ENCODE results near the gene VGLL3.

The VGLL3 gene

DNA sequence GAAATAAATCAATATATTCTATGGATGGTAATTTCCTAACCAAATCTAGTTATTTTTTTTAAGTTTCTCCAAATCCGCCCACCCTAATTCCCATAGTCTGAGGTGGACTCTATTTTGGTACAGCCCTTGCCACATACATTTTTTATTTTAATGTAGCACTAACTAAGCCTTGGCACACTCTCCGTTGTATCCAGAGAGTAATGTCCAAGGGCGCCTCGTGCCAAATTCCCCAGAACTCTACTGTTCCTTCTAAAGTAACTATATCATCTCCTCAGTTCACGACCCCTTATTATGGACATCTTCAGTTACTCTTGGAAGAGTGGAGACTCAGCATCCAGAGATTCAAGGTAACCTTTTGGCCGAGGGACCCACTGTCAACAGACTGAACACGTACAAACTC is 1.3 kb downstream of the VGLL3 start:
- TF ChIP-seq, protein P1, sequence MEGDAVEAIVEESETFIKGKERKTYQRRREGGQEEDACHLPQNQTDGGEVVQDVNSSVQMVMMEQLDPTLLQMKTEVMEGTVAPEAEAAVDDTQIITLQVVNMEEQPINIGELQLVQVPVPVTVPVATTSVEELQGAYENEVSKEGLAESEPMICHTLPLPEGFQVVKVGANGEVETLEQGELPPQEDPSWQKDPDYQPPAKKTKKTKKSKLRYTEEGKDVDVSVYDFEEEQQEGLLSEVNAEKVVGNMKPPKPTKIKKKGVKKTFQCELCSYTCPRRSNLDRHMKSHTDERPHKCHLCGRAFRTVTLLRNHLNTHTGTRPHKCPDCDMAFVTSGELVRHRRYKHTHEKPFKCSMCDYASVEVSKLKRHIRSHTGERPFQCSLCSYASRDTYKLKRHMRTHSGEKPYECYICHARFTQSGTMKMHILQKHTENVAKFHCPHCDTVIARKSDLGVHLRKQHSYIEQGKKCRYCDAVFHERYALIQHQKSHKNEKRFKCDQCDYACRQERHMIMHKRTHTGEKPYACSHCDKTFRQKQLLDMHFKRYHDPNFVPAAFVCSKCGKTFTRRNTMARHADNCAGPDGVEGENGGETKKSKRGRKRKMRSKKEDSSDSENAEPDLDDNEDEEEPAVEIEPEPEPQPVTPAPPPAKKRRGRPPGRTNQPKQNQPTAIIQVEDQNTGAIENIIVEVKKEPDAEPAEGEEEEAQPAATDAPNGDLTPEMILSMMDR (IDR thresholded peaks at IDR 0.05; ENCODE audit: borderline replicate concordance, insufficient read depth, low read depth, low read length), result no peak
- H3K4me3 ChIP-seq (ENCODE audit: low read depth, low read length), result no peak overlapping the region

DNA sequence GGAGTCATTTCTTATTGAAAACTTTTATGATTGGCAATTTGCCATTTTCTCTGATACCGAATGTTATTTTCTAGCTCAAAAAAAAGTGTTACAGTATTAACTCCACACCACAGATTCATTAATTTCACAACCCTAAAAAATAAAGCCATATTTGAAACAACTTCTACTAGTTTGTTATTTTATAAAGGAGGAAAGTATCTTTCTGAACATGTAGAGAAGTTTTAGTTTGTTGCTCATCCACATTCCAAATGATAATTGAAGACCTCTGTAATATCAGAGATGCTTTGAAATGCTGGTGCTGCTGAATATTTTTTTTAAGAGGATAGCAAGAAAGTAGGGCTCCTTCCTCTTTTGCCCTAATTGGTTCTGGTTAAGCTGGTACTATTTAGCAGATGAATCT is 1.9 kb downstream of the VGLL3 start:
- TF ChIP-seq, protein P1 (IDR thresholded peaks at IDR 0.05; ENCODE audit: borderline replicate concordance, insufficient read depth, low read depth, low read length), result no peak
- H3K4me3 ChIP-seq (ENCODE audit: low read depth, low read length), result no peak overlapping the region

- TF ChIP-seq, protein P1 (IDR thresholded peaks at IDR 0.05; ENCODE audit: borderline replicate concordance, insufficient read depth, low read depth, low read length), result no peak
- no peak overlapping the region for H3K4me3 ChIP-seq (ENCODE audit: low read depth, low read length)
Measured at GRCh38 chr3:86988235-86988634, 2.7 kb downstream of the VGLL3 start.

DNA sequence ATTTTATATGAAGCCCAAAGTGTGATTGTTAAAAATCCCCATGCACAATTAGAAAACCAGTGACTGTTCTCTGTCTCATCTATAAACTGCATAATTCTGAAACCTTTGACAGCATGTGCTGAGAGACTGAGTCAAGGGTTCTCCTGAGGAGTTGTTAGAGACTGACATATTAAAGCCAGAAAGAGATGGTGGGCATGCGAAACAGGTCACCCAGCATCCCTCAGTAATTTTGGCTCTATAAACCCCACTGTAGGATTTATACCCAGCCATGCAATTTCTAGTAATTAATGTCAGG is 3.6 kb downstream of the VGLL3 start:
- no peak overlapping the region for H3K4me3 ChIP-seq (ENCODE audit: low read depth, low read length)

GRCh38 chr3:86986671-86987420 is 4.1 kb downstream of the VGLL3 start:
- no peak overlapping the region for H3K4me3 ChIP-seq (ENCODE audit: low read depth, low read length)
- TF ChIP-seq, protein P1 (IDR thresholded peaks at IDR 0.05; ENCODE audit: borderline replicate concordance, insufficient read depth, low read depth, low read length), result no peak

More for the DNA sequence above, 3.6 kb downstream of the VGLL3 start:
- TF ChIP-seq, protein P1 (IDR thresholded peaks at IDR 0.05; ENCODE audit: borderline replicate concordance, insufficient read depth, low read depth, low read length), result no peak

- H3K4me3 ChIP-seq (ENCODE audit: low read depth, low read length), result no peak overlapping the region
- TF ChIP-seq, protein P1 (IDR thresholded peaks at IDR 0.05; ENCODE audit: borderline replicate concordance, insufficient read depth, low read depth, low read length), result no peak
Measured at GRCh38 chr3:86985181-86985826, 5.6 kb downstream of the VGLL3 start.

GRCh38 chr3:86984271-86984670 is 6.7 kb downstream of the VGLL3 start:
- TF ChIP-seq, protein P1 (IDR thresholded peaks at IDR 0.05; ENCODE audit: borderline replicate concordance, insufficient read depth, low read depth, low read length), result no peak
- no peak overlapping the region for H3K4me3 ChIP-seq (ENCODE audit: low read depth, low read length)

Measured in GM12875 (cell line).